Sciatic nerve (tissue), 2 donors: ENCODE data around the gene RAB31. TPM values are rescaled to one million over a fixed set of nuclear protein-coding genes. Genes with fewer than 3 reads are reported as not detected.

Experiments used
- ATAC-seq: fragments of 200-7000 bp; cut with Tn5 transposase; one replicate; pipeline ENCODE4 v1.9.1; 2020; ENCODE audit warnings: mild to moderate bottlenecking, moderate library complexity
- DNase-seq: peaks from one replicate; pipeline ENCODE4 v3.0.0-alpha.2; 2020; ENCODE audit warnings: low spot score
- intact Hi-C: fragments of 100-400 bp; cut with DNase I; formaldehyde crosslinking; loops from one replicate; pipeline ENCODE4 v1.14.2; 2022
- total RNA-seq: library from RNA; stranded (reverse); fragmentation: NEBNext Ultra II Directional; extraction: Animal tissue kit (Norgen Biotek cat#: 25700); gene quantifications from one replicate; pipeline ENCODE4 v1.2.1, GENCODE V29; 2021
- donor health status: DM: no; HTN: no; CAD: no.
- donor health status: DM: no; HTN: no; CAD: no.

Gene RAB31
- total RNA-seq, 1 donor from 2014 or later: 53.4 TPM

DNA sequence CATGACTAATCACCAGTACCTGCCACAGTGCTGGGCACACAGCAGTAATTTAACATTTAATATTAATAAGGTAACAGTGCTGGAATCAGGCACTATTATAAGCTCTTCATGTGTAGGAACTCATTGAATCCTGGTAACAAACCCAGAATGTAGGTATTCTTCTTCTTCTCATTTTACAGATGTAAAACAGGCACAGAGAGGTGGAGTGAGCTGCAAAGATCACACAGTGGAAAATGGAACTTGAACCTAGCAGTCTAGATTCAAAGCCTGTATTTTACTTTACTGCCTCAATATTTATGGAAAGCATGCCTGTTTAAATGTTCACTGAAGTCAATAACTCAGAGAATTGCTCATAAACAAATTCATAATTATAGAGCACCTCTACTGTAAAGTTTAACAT, 202.0 kb downstream of the RAB31 start:
- no peak for ATAC-seq
- no peak for DNase-seq
- intact Hi-C loops: no loop called here

DNA sequence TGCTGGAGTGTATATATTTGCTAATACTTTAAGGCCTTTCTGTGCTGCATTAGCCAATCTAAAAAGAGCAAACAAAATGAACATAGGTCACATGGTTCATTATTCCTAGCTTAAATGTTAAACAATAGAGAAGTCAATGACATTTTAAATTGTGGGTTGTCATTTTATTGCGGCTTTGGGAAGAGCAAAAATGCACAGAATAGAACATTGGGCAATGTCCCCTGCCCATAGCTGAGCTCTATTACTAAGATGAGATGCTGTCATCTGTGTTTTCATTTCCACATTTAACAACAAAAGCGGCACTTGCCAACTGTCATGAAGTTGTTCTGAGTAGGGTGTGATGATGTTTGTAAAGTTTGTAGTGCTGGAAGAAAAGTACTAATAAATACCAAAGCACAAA, 202.6 kb downstream of the RAB31 start:
- ATAC-seq: no peak
- DNase-seq: no peak
- intact Hi-C loops: no loop called here

DNA sequence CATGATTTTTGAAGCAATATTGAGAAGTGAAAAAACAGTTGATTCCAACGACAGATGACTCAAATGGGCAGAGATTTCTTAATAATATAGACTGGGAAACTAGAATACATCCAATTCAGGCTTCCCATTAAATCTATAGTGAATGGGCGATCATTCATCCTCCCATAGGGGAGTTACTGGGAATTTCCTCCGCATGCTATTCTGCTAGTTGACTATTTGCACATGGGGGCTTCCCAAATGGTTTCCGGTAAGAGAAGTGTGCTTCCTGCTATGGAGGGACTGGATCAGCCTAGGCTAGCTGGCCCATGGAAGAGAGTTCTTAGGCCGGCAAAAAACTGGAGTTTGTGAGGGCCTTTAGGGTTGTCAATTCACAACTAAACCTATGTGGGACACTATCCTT, 203.1 kb downstream of the RAB31 start:
- intact Hi-C loops: no loop called here
- ATAC-seq (no peak), DNase-seq (no peak)

Other genes with a start within 250 kb of the RAB31 start
- gene RALBP1, start 232.8 kb upstream of the RAB31 start, total RNA-seq: 74.2 TPM
- gene PPP4R1, start 93.7 kb upstream of the RAB31 start, total RNA-seq: 145 TPM
- gene TXNDC2, start 177.7 kb downstream of the RAB31 start, total RNA-seq: not detected
- 184 TPM for gene VAPA, start 205.7 kb downstream of the RAB31 start, total RNA-seq